Endothelial cell of umbilical vein (primary cell): ENCODE data around the gene OR11H7. TPM values are rescaled to one million over a fixed set of nuclear protein-coding genes. Genes with fewer than 3 reads are reported as not detected.

Experiments used
- BruUV-seq: library from RNA; stranded (reverse); fragments of 400-500 nt; replicated peaks from 2 replicates; lab custom pipeline; 2021; lab: Mats Ljungman, UMichigan
- CTCF ChIA-PET: fragments of 300-600, 350-600 bp; sonication (Branson Sonifier 250); formaldehyde crosslinking; loops from one replicate; lab custom pipeline; 2021; ENCODE audit warnings: antibody characterized with exemption, inconsistent platforms; lab: Charles Lee
- POLR2A ChIA-PET: fragments of 300-600, 350-600 bp; sonication (Branson Sonifier 250); formaldehyde crosslinking; loops from one replicate; lab custom pipeline; 2021; ENCODE audit warnings: antibody characterized with exemption, inconsistent platforms; lab: Charles Lee
- DNase-seq: peaks from one replicate; pipeline ENCODE4 v3.0.0-alpha.2; 2011; ENCODE audit warnings: low read depth, low spot score
- FAIRE-seq: peaks from 2 replicates; lab custom pipeline; 2011; peaks lifted over from hg19 to GRCh38; lab: Jason Lieb, UNC
- H2AFZ ChIP-seq: 2 replicates; pipeline ENCODE4 v1.6.0; 2012; ENCODE audit warnings: low read depth, low read length, control low read depth, inconsistent platforms
- H3K27ac ChIP-seq: 2 replicates; pipeline ENCODE4 v1.5.1; 2011; ENCODE audit warnings: low read depth, mild to moderate bottlenecking, control low read depth, low read length, moderate library complexity; ENCODE audit not compliant: insufficient read depth
- H3K27me3 ChIP-seq, 2 experiments: 2 replicates each; pipeline versions ENCODE4 v1.6.0 to v1.6.1; 2011; ENCODE audit warnings: low read length in 2 of 2, mixed read lengths in 1 of 2; ENCODE audit not compliant: control insufficient read depth in 2 of 2, insufficient read depth in 2 of 2
- H3K36me3 ChIP-seq, 2 experiments: 2 replicates in 1 of 2; 3 replicates in 1 of 2; pipeline ENCODE4 v1.5.1; 2011; ENCODE audit warnings: low read length in 2 of 2, mild to moderate bottlenecking in 1 of 2, moderate library complexity in 1 of 2; ENCODE audit not compliant: control insufficient read depth in 2 of 2, insufficient read depth in 2 of 2; ENCODE audit errors: extremely low read depth in 1 of 2
- H3K4me1 ChIP-seq: 3 replicates; pipeline ENCODE4 v1.5.1; 2011; ENCODE audit warnings: mild to moderate bottlenecking, low read length; ENCODE audit not compliant: control insufficient read depth, insufficient read depth; ENCODE audit errors: extremely low read depth
- H3K4me2 ChIP-seq: 2 replicates; pipeline ENCODE4 v1.6.1; 2011; ENCODE audit warnings: low read length, control low read depth, mixed read lengths; ENCODE audit not compliant: insufficient read depth
- H3K4me3 ChIP-seq, 3 experiments: fragments of 200-600 bp in 1 of 3; sonication (generic), shearing (Covaris generic) in 1 of 3; replicated peaks in 1 of 3; 2 replicates each; pipeline ENCODE4 v1.5.1; 2011 to 2016; ENCODE audit warnings: control low read depth in 3 of 3, low read length in 3 of 3, mild to moderate bottlenecking in 2 of 3, inconsistent platforms in 1 of 3, low read depth in 1 of 3, moderate library complexity in 1 of 3; ENCODE audit not compliant: insufficient read depth in 1 of 3
- H3K79me2 ChIP-seq: 2 replicates; pipeline ENCODE4 v1.6.0; 2012; ENCODE audit warnings: low read length, inconsistent platforms; ENCODE audit not compliant: control insufficient read depth, insufficient read depth
- H3K9ac ChIP-seq: replicated peaks from 2 replicates; pipeline ENCODE3; 2011; ENCODE audit warnings: low read length, control low read depth; ENCODE audit not compliant: insufficient read depth; ENCODE audit errors: extremely low read depth
- H3K9me1 ChIP-seq: replicated peaks from 3 replicates; pipeline ENCODE4 v1.6.0; 2011; ENCODE audit warnings: mild to moderate bottlenecking, low read length; ENCODE audit not compliant: control insufficient read depth, insufficient read depth; ENCODE audit errors: extremely low read depth
- H3K9me3 ChIP-seq: replicated peaks from 2 replicates; pipeline ENCODE4 v1.5.1; 2012; ENCODE audit warnings: low read length, inconsistent platforms; ENCODE audit not compliant: control insufficient read depth, insufficient read depth
- H4K20me1 ChIP-seq: replicated peaks from 2 replicates; pipeline ENCODE3; 2011; ENCODE audit warnings: mild to moderate bottlenecking, low read length; ENCODE audit not compliant: control insufficient read depth, insufficient read depth; ENCODE audit errors: extremely low read depth
- CTCF ChIP-seq, 2 donors: IDR thresholded peaks; 1 replicate in 1 of 2; 2 replicates in 1 of 2; pipeline ENCODE4 v1.5.1; 2011; ENCODE audit warnings: low read length in 2 of 2, mild to moderate bottlenecking in 2 of 2, moderate library complexity in 2 of 2, control low read depth in 1 of 2, inconsistent platforms in 1 of 2, low read depth in 1 of 2; ENCODE audit not compliant: insufficient read depth in 1 of 2; ENCODE audit errors: extremely low read depth in 1 of 2
- EZH2 ChIP-seq: IDR thresholded peaks from 2 replicates; pipeline ENCODE4 v1.6.1; 2012; ENCODE audit warnings: borderline replicate concordance, low read depth, mild to moderate bottlenecking, moderate library complexity, low read length, inconsistent platforms; ENCODE audit not compliant: severe bottlenecking
- FOS ChIP-seq: IDR thresholded peaks from 2 replicates; pipeline ENCODE4 v1.6.1; 2011; ENCODE audit warnings: mild to moderate bottlenecking, low read length, moderate library complexity, borderline replicate concordance; ENCODE audit not compliant: insufficient read depth
- GATA2 ChIP-seq: IDR thresholded peaks from 2 replicates; pipeline ENCODE4 v1.7.0; 2011; ENCODE audit warnings: low read depth, mild to moderate bottlenecking, moderate library complexity, mixed read lengths, low read length; ENCODE audit not compliant: insufficient read length, insufficient read depth
- JUN ChIP-seq: IDR thresholded peaks from 2 replicates; pipeline ENCODE4 v1.6.1; 2011; ENCODE audit warnings: borderline replicate concordance, low read depth; ENCODE audit not compliant: insufficient read length, insufficient read depth
- MAX ChIP-seq: IDR thresholded peaks from 2 replicates; pipeline ENCODE4 v1.6.1; 2011; ENCODE audit not compliant: insufficient read depth, insufficient read length
- MYC ChIP-seq: IDR thresholded peaks from one replicate; pipeline ENCODE4 v1.6.1; 2011; ENCODE audit warnings: mild to moderate bottlenecking, low read depth, low read length
- POLR2A ChIP-seq: IDR thresholded peaks from 2 replicates; pipeline ENCODE4 v1.6.1; 2012; ENCODE audit warnings: low read depth, mild to moderate bottlenecking, control low read depth, low read length
- POLR2AphosphoS5 ChIP-seq: IDR thresholded peaks from 2 replicates; pipeline ENCODE4 v1.6.1; 2012; ENCODE audit warnings: low read depth, mild to moderate bottlenecking, control low read depth, low read length, moderate library complexity; ENCODE audit not compliant: insufficient read depth
- dilution Hi-C: fragments of 300-500 bp; cut with MboI; formaldehyde crosslinking; loops from one replicate; pipeline ENCODE4 v1.15.0; 2019; ENCODE audit warnings: low sequenced_read_pairs; ENCODE audit not compliant: extremely low pct_ligation_motif_present
- intact Hi-C: fragments of 100-400 bp; cut with micrococcal nuclease; formaldehyde crosslinking; loops from one replicate; pipeline ENCODE4 v1.10.0; 2022
- polyA plus RNA-seq, 4 experiments: library from polyadenylated mRNA; depleted of rRNA in 3 of 4; stranded (reverse) in 3 of 4; unstranded in 1 of 4; fragments of >200 nt; gene quantifications; 2 replicates each; pipeline versions ENCODE4 v1.2.1 to v1.2.3, GENCODE V29; 2011 to 2012; ENCODE audit warnings: missing spikeins in 1 of 4
- total RNA-seq: library from RNA; stranded (reverse); gene quantifications from 2 replicates; pipeline ENCODE4 v1.2.3, GENCODE V29; 2021

The OR11H7 gene
- total and polyA plus RNA-seq, 2 donors (not counting 3 experiments of a cell fraction or from before 2014, with no cell fraction given): not detected

- ChIA-PET CTCF (no interaction called here), POLR2A (no interaction called here)
- Histone ChIP-seq H3K36me3 (no peaks in the 10 kb centered on the region), H3K4me1 (no peaks in the 10 kb centered on the region), H3K27ac (no peak overlapping the region), H3K79me2 (no peaks in the 10 kb centered on the region), H4K20me1 (no peaks in the 10 kb centered on the region), H2AFZ (no peak overlapping the region), H3K4me2 (no peak overlapping the region), H3K9ac (no peak overlapping the region), H3K9me3 (peaks cover 1% of the 10 kb centered on the region), H3K9me1 (no peaks in the 10 kb centered on the region), H3K4me3 (no peak overlapping the region), H3K27me3 (no peaks in the 10 kb centered on the region)
- dilution Hi-C loops: no loop called here
- intact Hi-C loops: no loop called here
- TF ChIP-seq POLR2AphosphoS5: no peak
- no peak for TF ChIP-seq MAX
- TF ChIP-seq GATA2: no peak
- TF ChIP-seq EZH2: no peak
- TF ChIP-seq MYC: no peak
- TF ChIP-seq FOS: no peak
- TF ChIP-seq JUN: no peak
- TF ChIP-seq POLR2A: no peak
- no peak for TF ChIP-seq CTCF (IDR thresholded peaks at IDR 0.05; ENCODE audit: extremely low read depth in 1 of 2, insufficient read depth in 1 of 2, low read depth in 1 of 2, low read length in 2 of 2)
- BruUV-seq: no TSS peak
- DNase-seq (no peak), FAIRE-seq (no peak)
Measured at GRCh38 chr14:20195911-20196310, 32.9 kb upstream of the OR11H7 start.
